HG03442 (cell line): ENCODE data around the gene HTRA2.

Source experiments
- ATAC-seq: cut with Tn5 transposase; IDR thresholded peaks from one replicate; pipeline ENCODE4 v1.9.1; 2021; ENCODE audit warnings: mild to moderate bottlenecking, moderate library complexity; ENCODE audit not compliant: unreplicated experiment

HTRA2 gene

DNA sequence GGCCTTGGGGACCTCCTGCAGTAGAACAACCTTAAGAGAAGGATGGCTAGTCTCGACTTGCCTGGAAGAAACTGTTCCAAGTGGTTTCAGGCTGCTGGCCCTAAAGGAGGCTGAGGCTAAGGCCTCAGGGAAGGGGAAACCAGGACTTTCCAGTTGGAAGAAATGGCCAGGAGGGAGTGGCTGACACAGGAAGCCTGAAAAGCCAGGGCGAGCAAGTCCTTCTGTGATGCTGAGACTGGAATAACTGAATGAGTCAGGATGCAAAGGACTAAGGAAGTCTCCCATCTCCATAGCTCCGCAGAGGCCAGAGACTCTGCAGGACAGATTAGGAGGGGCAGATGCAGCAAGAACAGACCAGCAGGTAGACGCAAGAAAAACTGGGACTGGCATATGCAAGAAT lies 7.4 kb downstream of the HTRA2 start:
- ATAC-seq, result no peak

DNA sequence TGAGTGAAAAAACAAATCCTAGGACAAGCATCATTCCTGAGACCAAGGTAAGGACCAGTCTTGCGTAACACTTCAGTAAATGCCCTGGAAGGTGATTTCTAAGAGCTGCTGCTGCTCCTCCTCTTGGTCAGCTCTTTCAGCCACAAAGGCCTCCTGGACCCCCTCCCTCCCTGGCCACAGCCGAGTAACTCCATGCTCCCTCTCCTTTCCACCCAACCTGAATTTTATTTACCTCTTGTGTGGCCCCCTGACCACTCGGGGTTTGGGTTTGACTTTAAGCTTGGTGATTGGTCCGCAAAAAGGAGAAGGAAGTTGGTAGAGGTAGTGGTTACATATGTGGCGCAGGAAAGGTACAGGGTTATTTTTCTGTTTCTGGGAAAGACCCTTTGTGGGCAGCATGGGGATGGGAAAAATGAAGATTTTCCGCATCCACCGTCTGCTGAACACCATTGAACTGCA lies 9.2 kb downstream of the HTRA2 start:
- no peak for ATAC-seq

DNA sequence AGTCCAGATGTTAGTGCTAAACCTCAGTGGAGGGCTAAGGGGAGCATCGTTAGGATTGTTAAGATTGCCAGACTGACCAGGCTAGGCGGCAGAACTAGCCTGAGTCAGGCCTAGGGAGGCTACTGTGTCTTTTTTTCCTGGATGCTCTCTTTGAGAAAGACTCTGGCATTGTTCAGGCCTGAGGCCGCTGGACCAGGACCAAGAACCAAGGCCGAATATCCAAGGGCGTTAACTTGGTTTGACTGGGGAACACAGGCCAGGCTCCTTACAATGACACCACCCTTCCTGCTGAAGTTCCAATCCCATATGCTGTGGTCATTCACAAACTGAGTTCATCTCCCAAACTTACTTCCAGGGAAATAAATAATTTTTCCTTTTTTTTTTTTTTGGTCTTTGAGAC lies 10.6 kb downstream of the HTRA2 start:
- ATAC-seq, result no peak

DNA sequence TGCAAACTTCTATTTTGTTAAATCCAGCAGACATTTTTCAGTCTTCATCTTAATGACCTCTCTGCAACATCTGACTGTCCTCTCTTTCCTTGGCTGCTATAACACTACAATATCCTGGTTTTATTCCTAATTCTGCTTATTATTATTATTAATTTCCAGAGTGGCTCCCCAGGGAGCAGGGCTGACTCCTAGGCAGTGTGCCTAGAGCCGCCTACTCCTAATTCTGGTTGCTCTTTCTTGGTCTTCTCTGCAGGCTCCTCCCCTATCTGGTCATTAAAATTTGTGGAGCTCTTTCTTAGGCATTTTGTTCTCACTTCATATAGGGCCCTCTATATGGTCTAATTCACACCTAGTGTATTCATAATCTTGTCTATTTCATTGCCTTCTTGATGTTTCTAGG lies 13.2 kb downstream of the HTRA2 start:
- ATAC-seq, result no peak

DNA sequence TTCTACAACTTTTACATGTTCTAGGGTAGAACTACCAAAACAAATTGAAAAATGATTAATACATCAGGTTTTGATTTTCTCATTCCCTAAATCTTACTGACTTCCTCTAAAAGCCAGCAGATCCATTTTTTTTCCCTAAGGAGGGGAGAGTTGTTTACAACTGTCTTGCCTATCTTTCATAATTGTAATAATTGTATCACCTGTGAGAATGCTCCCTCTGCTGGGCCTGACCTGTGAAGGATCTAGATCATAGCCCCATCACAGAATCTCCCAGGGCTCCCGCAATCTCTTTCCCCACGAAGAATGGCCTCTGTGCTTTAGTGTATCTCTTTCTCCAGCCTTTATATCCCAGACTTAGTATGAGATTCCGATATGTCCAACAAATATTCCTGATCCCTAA lies 14.9 kb downstream of the HTRA2 start:
- no peak for ATAC-seq

DNA sequence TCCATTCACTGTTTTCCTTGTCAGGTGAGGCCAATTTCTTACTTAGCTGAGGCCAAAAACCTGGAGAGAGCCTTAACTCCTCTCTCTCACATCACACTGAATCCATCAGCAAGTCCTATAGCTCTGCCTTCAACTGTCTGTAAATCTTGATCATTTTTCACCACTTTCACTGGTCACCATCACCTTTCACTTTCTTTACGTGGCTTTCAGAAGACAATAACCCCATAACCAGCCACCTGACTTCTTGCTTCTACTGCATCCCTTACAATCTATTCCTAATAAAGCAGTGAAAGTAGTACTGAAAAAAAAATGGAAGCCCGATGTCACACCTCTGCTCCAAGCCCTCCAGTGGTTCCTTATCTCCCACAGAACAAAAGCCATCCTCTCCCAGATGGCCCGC lies 16.3 kb downstream of the HTRA2 start:
- ATAC-seq, result no peak

DNA sequence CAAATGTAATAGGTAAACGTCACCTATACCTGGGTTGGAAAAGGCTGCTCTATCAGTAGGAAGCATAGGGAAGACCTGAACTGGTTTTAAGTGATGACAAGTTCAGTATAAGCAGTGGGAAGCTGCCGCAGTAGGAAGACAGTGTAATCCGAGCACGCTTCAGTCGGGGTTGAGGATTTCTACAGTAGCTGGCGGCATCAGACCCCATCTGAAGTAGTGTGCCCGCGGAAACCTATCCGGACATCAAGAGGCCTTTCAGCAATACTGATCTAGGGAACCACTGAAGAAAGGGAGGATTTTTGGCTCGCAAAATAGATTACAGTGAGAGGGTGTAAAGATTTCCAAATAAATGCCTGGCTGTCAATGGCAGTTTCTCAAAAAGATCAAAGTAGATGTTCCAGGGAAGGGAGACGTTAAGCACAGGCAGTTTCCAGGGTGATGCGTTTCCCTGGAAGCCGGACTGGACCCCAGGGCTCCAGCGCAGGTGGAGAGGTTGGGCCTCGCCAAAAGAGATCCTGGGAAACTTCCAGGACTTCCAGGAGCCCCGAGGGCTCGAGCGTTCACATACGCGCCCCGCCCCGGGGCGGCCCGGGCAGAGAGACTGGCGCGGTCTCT lies 18.7 kb downstream of the HTRA2 start:
- ATAC-seq, result no peak

DNA sequence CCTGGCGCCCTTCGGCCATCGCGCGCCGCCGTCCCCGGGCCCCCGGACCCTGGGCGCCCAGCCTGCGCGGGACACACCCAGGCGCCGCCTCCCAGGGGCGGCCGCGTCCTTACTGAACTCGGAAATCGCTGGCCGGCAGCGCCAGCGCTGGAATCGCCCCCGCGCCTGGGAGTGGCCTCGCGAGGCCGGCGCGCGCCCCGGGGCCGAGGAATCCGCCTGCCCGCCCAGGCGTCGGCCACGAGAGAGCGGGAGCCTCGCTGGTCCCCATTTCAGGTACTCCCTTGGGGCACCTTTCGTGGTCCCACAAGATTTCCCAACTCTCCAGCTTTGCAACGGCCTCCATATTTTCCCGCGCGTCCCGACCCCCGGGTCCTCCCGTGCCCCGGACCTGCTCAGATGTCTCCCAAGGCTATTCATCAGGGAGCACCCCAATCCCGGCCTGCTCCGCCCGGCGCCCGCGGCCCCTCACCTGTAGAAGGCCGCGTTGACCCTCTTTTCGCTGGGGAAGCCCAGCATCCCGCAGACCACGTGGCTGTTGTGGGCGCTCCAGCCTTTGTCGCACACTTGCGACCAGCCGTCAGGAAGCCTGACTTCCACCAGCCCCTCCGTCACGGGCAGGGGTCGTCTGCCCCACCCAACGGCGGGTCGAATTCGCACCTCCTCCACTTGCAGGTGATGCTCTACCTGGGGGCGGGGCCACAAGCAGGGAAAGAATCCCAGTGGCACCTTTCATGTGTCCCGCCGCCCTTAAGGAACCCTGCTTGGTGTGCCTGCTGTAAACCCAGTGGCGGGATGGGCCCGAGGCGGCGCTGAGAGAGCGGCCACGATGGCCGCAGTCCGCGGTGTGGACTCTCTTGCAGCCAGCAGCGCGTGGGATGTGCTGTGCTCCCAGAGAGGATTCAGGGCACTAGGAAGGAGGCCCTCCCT lies 19.4 kb downstream of the HTRA2 start:
- ATAC-seq, result no peak

DNA sequence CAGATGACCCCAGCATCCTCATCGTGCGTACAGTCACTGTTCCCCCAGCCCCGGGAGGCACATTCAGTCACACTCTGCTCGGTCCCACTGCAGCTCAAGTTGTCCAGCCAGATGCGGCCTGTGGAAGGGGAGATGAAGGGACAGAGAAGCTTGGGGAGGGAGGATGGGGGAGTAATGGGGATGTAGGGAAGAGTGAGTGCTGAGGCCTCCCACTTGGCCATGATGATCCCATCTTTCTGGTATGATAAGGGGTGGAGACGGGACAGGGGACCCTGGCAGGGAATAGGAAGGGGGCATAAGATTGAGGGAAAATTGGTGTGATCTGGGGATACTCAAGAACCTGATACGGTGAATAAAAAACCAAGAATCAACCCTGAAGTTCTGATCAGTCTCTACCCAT lies 20.5 kb downstream of the HTRA2 start:
- no peak for ATAC-seq

DNA sequence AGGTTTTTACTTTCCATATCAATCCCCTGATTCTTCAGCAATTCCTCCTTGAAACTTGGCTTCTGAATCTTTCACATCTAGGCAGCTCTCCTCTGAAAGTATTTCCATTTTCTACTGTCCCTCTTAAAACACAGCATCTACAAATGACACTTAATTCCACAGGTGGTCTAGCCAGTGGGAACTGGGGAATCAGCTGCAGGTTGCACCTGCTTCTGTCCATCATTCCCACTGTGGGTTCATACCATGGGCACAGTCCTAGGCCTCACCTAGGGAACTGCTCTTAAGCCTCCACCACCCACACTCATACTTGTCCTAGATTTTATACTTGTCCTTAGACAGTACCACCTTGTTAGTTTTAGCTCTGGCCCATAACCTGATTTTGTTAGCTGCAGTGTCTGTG lies 21.8 kb downstream of the HTRA2 start:
- ATAC-seq, result no peak

DNA sequence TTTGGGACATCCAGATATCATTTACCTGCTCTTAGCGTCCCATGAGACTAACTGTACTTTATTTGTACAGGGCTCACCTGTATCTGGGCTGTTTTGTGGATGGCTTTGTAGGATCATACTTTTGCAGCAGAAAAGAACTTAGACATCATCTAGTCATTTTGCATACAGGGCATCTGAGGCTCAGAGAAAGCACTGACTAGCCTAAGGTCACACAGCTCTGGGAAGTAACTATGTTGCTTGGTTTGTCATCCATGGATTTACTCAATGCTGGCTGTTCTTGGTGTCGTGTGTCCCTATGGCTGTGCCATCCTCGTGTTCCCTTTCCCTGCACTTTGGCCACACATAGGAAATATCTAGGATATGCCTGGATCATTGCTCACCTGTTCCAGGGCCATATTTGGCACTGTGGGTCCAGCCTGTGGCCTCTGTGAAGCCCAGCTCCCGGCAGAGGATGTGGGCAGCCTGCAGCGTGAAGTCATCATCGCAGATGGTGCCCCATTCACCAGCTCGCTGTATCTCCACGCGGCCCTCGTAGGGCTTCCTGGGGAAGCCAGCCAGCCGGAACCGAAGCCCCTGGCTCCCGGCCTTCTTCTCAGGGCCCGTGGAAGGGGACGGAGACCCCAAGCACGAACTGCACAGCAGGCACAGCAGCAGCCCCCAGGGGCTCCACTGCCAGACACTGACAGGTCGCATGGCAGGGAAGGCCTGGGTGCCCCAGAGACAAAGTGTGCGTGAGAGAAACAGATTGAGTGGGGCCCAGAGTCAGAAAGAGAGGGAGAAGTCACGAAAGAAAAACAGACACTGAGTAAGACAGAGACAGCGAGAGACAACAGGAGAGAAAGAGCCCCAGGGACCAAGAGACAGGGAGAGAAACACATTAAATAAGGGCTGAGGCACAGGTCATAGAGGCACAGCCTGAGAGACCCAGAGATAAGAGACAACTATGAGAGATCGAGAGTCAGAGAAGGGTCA lies 22.5 kb downstream of the HTRA2 start:
- ATAC-seq, result peak; percentile 17

DNA sequence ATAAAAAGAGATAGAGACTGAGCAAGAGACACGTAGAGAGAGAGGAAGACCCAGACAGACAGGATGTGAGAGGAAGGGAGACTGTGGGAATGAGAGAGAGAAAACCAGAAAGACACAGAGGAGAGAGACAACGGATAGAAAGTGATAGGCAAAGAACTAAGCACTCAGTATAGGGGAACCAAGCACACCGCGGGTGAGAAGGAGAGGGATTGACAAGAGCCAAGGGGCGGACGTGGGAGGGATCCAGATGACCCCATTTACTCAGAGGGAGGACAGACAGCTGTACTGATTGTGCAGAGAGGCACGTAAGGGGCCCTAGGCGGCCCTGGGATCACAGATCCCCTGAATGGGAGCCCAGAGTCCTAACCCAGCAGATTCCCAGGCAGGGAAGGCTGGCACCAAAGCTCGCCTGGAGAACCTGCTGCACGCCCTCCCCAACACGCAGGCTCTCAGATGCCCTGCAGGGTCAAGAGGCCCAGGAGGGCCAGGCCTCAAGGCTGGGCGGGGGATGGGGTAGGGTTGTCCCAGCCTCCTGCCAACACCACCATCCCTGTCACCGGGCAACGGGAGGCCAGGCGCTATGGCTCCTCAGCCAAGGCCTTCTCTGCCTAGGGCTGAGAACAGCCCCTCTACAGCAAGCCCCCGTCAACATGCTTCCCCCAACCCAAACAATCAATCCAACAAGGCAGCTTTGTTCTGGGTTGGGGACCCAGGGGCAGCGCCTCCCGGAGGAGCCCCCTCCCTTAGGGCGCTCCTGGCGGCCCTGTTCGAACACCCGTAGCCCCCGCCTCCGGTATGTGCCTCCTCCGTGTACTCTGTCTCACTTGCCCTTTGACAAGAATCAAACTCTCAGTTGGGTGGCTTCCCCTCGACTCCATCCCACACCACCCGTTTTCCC lies 23.4 kb downstream of the HTRA2 start:
- peak; percentile 22 for ATAC-seq

DNA sequence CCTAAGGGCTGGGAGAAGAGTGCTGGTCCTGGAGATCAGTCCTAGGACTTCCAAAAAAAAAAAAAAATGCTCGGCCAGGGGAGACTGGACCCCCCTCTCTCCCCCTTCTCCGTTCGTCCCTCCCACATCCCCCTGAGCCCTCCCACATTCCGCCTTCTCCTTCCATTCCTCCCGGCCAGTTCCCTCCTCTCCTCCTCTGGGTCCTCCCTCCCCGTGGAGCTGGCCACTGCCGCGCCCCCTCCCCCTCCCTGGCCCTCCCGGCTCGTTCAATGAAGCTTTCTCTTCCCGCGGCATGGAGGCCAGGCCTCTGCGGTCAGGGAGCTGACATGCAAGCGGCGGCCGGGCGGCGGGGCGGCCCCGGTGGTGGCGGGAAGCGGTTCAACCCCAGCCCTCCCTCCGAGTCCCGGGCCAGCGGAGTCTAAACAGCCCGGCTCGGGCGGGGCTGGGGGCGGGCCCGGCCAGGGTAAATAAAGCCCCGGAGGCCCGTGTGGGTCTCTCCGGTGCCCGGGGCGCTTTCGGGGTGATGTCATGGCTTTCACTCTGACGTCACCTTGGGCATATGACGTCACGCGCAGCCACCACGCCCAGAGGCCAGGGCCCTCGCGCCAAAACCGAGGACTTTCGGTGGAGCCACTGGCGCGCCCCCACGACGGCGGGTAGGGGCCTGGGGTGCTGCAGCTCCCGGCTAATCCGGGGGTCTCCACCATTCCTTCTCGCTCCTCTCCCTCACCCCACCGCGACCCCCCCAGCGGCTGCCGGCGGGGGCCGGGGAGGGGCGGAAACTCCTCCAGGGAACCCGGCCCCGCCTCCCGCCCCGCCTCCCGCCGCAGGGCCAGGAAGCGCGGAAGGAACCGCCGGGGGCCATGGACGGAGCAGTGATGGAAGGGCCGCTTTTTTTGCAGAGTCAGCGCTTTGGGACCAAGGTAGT lies 24.4 kb downstream of the HTRA2 start, which contains the start of the genes DOK1 and LOXL3:
DOK1 (plus strand) TSS at position 829 of the 928 bp plus-strand sequence; CDS start at position 864, 35 bp downstream.
LOXL3 (minus strand) TSS at position 51 of the 928 bp plus-strand sequence. CDS start 1,308 bp downstream, outside the sequence.
- ATAC-seq, result peak; percentile 41

DNA sequence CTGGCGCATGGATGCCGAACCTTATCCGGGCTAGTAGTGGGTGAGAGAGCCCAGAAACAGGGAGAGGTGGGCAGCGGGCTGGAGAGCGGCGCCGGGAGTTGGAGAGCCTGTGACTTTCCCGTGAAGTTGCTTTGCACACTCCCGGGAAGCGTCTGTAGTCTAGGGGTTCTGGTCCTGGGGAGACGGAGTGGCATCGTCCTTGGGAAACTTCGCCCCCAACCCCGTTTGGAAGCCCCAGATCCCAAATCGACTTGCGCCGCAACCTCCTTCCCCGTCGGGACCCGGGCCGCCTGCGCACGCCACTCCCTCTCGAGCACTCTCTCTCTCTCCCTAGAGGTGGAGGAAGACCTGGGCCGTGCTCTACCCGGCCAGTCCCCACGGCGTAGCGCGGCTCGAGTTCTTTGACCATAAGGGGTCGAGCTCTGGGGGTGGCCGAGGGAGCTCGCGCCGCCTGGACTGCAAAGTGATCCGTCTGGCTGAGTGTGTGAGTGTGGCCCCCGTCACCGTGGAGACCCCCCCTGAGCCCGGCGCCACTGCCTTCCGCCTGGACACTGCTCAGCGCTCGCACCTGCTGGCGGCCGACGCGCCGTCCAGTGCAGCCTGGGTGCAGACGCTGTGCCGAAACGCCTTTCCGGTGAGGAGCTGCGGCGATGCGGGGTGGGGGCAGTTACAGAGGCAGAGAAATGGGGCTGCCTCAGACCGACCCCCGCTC lies 25.2 kb downstream of the HTRA2 start:
- no peak for ATAC-seq

DNA sequence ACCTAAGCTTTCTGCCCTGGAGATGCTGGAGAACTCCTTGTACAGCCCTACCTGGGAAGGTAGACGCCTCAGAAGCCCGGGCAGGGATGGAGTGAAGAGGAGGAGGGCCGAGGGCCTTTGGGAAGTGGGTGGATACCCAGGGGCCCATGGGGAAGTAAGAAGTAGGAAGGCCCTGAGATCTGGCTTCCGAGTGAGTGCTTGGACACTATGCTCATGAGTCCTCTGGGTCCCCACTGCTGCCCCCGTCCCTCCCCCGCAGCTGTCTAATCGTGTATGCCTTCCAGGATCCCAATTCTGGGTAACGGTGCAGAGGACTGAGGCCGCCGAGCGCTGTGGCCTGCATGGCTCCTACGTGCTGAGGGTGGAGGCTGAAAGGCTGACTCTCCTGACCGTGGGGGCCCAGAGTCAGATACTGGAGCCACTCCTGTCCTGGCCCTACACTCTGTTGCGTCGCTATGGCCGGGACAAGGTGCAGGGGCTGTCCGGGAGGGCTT lies 25.9 kb downstream of the HTRA2 start:
- ATAC-seq, result no peak

DNA sequence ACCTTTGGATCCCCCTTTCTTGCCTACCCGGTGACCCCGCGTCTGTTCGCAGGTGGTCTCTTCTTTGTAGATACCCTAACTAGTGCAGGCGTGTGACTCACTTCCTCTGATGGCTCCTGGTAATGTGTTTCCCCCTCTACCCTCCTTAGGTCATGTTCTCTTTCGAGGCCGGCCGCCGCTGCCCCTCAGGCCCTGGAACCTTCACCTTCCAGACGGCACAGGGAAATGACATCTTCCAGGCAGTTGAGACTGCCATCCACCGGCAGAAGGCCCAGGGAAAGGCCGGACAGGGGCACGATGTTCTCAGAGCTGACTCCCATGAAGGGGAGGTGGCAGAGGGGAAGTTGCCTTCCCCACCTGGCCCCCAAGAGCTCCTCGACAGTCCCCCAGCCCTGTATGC lies 26.4 kb downstream of the HTRA2 start:
- no peak for ATAC-seq

DNA sequence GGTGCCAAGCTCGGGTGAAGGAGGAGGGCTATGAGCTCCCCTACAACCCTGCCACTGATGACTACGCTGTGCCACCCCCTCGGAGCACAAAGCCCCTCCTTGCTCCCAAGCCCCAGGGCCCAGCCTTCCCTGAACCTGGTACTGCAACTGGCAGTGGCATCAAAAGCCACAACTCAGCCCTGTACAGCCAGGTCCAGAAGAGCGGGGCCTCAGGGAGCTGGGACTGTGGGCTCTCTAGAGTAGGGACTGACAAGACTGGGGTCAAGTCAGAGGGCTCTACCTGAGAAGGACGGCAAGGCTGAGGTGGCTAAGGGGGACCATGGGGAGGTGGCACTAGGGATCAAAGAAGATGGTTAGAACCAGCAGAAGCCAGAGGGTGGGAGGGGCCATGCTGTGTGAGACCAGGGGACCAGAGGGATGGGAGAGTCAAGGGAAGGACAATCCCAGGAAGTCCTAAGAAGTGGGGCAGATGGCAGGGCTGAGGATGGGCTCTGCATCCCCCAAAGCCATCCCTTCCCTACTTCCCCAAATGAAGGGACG lies 27.2 kb downstream of the HTRA2 start:
- no peak for ATAC-seq
